Neuronal stem cell (in vitro differentiated cells): ENCODE data around the gene SENP1. TPM values are rescaled to one million over a fixed set of nuclear protein-coding genes. Genes with fewer than 3 reads are reported as not detected.

ENCODE experiments used
- DNase-seq: peaks from one replicate; pipeline ENCODE4 v3.0.0-alpha.2; 2013; ENCODE audit warnings: low spot score
- H2AFZ ChIP-seq: one replicate; pipeline ENCODE4 v1.6.1; 2013; ENCODE audit warnings: mild to moderate bottlenecking, low read length, inconsistent platforms
- H2AK5ac ChIP-seq: 2 replicates; pipeline ENCODE4 v1.6.1; 2013; ENCODE audit warnings: low read depth, mild to moderate bottlenecking, inconsistent platforms, low read length, moderate library complexity, mixed read lengths
- H2BK120ac ChIP-seq: 2 replicates; pipeline ENCODE4 v1.6.1; 2013; ENCODE audit warnings: low read depth, mild to moderate bottlenecking, inconsistent platforms, low read length, moderate library complexity, mixed read lengths
- H2BK12ac ChIP-seq: one replicate; pipeline ENCODE4 v1.6.1; 2013; ENCODE audit warnings: low read length, inconsistent platforms
- H2BK15ac ChIP-seq: 2 replicates; pipeline ENCODE4 v1.6.1; 2013; ENCODE audit warnings: mild to moderate bottlenecking, low read length, inconsistent platforms, mixed read lengths
- H2BK5ac ChIP-seq: one replicate; pipeline ENCODE4 v1.6.1; 2013; ENCODE audit warnings: inconsistent platforms, mild to moderate bottlenecking, low read length, moderate library complexity
- H3K14ac ChIP-seq: one replicate; pipeline ENCODE4 v1.6.1; 2013; ENCODE audit warnings: low read length, inconsistent platforms
- H3K18ac ChIP-seq: 2 replicates; pipeline ENCODE4 v1.6.1; 2013; ENCODE audit warnings: low read length, inconsistent platforms
- H3K23ac ChIP-seq: 2 replicates; pipeline ENCODE4 v1.6.1; 2013; ENCODE audit warnings: low read depth, mild to moderate bottlenecking, mixed read lengths, low read length, inconsistent platforms; ENCODE audit not compliant: poor library complexity
- H3K27ac ChIP-seq: replicated peaks from 3 replicates; pipeline ENCODE4 v1.5.1; 2013; ENCODE audit warnings: low read length, inconsistent platforms
- H3K27me3 ChIP-seq, 3 experiments: 2 replicates each; pipeline ENCODE4 v1.6.1; 2013; ENCODE audit warnings: low read length in 3 of 3, mild to moderate bottlenecking in 2 of 3, inconsistent platforms in 1 of 3, low read depth in 1 of 3, mixed read lengths in 1 of 3, moderate library complexity in 1 of 3; ENCODE audit not compliant: control insufficient read depth in 3 of 3, insufficient read depth in 3 of 3
- H3K36me3 ChIP-seq, 2 donors: replicated peaks in 1 of 2; 2 replicates each; pipeline ENCODE4 v1.6.1; 2013; ENCODE audit warnings: low read length in 2 of 2; ENCODE audit not compliant: control insufficient read depth in 2 of 2, insufficient read depth in 2 of 2
- H3K4ac ChIP-seq: 2 replicates; pipeline ENCODE4 v1.6.1; 2013; ENCODE audit warnings: inconsistent platforms, mild to moderate bottlenecking, low read length, moderate library complexity
- H3K4me1 ChIP-seq, 2 donors: 1 replicate in 1 of 2; 2 replicates in 1 of 2; pipeline ENCODE4 v1.6.1; 2013; ENCODE audit warnings: low read length in 2 of 2, low read depth in 1 of 2; ENCODE audit not compliant: control insufficient read depth in 2 of 2, insufficient read depth in 1 of 2
- H3K4me2 ChIP-seq: one replicate; pipeline ENCODE4 v1.6.1; 2013; ENCODE audit warnings: mild to moderate bottlenecking, low read length, inconsistent platforms; ENCODE audit not compliant: insufficient read depth, poor library complexity, severe bottlenecking
- H3K4me3 ChIP-seq, 2 donors: 2 replicates each; pipeline ENCODE4 v1.5.1; 2013; ENCODE audit warnings: low read length in 2 of 2, mild to moderate bottlenecking in 2 of 2, inconsistent platforms in 1 of 2, moderate library complexity in 1 of 2
- H3K79me1 ChIP-seq: one replicate; pipeline ENCODE4 v1.6.1; 2013; ENCODE audit warnings: low read depth, mild to moderate bottlenecking, inconsistent platforms, low read length, moderate library complexity
- H3K9ac ChIP-seq: one replicate; pipeline ENCODE4 v1.6.1; 2013; ENCODE audit warnings: mild to moderate bottlenecking, low read depth, low read length, inconsistent platforms; ENCODE audit not compliant: poor library complexity
- H3K9me3 ChIP-seq, 2 donors: replicated peaks in 1 of 2; 2 replicates each; pipeline versions ENCODE3 to v1.6.1; 2013; ENCODE audit warnings: low read length in 2 of 2, mild to moderate bottlenecking in 2 of 2, inconsistent platforms in 1 of 2, low read depth in 1 of 2, mixed read lengths in 1 of 2, moderate library complexity in 1 of 2; ENCODE audit not compliant: control insufficient read depth in 2 of 2, insufficient read depth in 1 of 2
- H4K8ac ChIP-seq: one replicate; pipeline ENCODE4 v1.6.1; 2013; ENCODE audit warnings: low read depth, mild to moderate bottlenecking, inconsistent platforms, low read length, moderate library complexity
- H4K91ac ChIP-seq: one replicate; pipeline ENCODE4 v1.6.1; 2013; ENCODE audit warnings: low read length, low read depth, mild to moderate bottlenecking, inconsistent platforms; ENCODE audit not compliant: poor library complexity
- WGBS, 2 donors: extraction: QIAGEN DNeasy Blood & Tissue Kit; methylation state at CpG; one replicate each; pipeline ENCODE4 v1.1.7; 2013; ENCODE audit warnings: missing lambda C conversion rate in 2 of 2, mixed read lengths in 1 of 2; ENCODE audit not compliant: insufficient read length in 2 of 2, insufficient replicate concordance in 1 of 2; ENCODE audit errors: extremely low coverage in 2 of 2; 5-methylcytosine and 5-hydroxymethylcytosine counted together
- polyA plus RNA-seq, 2 experiments: library from polyadenylated mRNA; stranded (reverse); fragments of 200-250 nt; gene quantifications; one replicate each; pipeline ENCODE4 v1.2.3, GENCODE V29; 2013

SENP1 gene
- polyA plus RNA-seq (2013, experiment 1 of 2) = 20.2 TPM
- 20.8 TPM for polyA plus RNA-seq (2013, experiment 2 of 2)

GRCh38 chr12:48105867-48106680 lies at the start of gene SENP1:
TSS of gene SENP1 (minus strand) at chr12:48106079. CDS start at chr12:48101472, 4,607 bp downstream.
- Histone ChIP-seq H3K18ac (peak within 1 kb of the TSS; percentile 95), H2BK5ac (peak within 1 kb of the TSS; percentile 96), H3K9ac (peak within 1 kb of the TSS; percentile 93), H3K4me1 (peaks cover 8 to 10% of the 10 kb centered on the region in 2 donors), H4K91ac (no peak within 1 kb of the TSS), H3K27ac (peak within 1 kb of the TSS; percentile 97), H3K23ac (peak within 1 kb of the TSS; percentile 97), H4K8ac (no peak within 1 kb of the TSS), H2BK15ac (peak within 1 kb of the TSS; percentile 30), H3K36me3 (peaks cover 0 to 8% of the 10 kb centered on the region in 2 donors), H3K4me2 (peak within 1 kb of the TSS; percentile 94), H3K4ac (no peak within 1 kb of the TSS), H2AK5ac (no peak within 1 kb of the TSS), H3K4me3 (peak within 1 kb of the TSS; percentile 71 to 94), H3K27me3 (no peaks in the 10 kb centered on the region), H2BK120ac (no peak within 1 kb of the TSS), H2AFZ (peak within 1 kb of the TSS; percentile 91), H3K9me3 (no peaks in the 10 kb centered on the region), H3K14ac (no peak within 1 kb of the TSS), H3K79me1 (no peaks in the 10 kb centered on the region), H2BK12ac (no peak within 1 kb of the TSS)
- no CpG with 5 or more reads among the region's 53 CpGs for WGBS, 2 donors
- DNase-seq = peak; percentile 83

DNA sequence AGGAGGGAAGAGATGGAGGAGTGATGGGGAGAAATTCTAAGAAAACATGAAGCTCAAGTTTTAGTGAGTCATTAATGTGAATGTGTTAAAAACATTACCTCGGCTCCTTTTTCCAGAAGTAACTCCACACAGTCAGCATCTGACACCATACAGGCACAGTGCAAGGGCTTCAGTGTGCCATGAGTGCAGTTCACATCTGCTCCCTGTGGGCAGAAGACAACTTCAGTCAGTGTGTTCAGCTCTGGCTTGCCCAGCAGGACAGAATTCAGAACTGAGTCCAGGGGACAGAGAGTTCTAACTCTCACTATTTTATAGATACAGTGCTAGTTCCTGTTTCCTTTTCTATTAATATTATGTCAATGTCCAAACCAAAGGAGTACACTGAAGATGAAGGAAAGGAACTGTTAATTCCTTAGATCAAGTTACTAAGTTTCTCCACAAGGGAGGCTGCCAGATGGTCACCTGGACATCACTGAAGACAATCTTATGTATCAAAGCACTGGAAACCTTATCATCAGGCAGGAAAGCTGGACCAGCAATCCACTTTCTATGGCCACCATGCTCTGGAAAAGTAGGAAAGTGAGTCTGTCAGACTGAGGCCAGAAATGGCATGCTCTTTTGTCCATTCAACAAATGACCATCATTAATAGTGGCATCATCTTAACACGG lies 45.4 kb upstream of the SENP1 start:
- Histone ChIP-seq H3K18ac (no peak overlapping the region), H2BK5ac (no peak overlapping the region), H3K4me2 (no peak overlapping the region), H2BK15ac (no peak overlapping the region), H3K23ac (no peak overlapping the region), H2BK12ac (no peak overlapping the region), H4K8ac (no peak overlapping the region), H2AK5ac (no peak overlapping the region), H3K9ac (no peak overlapping the region), H2AFZ (no peak overlapping the region), H4K91ac (no peak overlapping the region), H3K14ac (no peak overlapping the region), H3K27ac (no peak overlapping the region), H3K4me1 (no peaks in the 10 kb centered on the region), H3K4me3 (no peak overlapping the region), H2BK120ac (no peak overlapping the region), H3K79me1 (no peaks in the 10 kb centered on the region), H3K9me3 (no peaks in the 10 kb centered on the region), H3K27me3 (no peaks in the 10 kb centered on the region), H3K4ac (no peak overlapping the region), H3K36me3 (peaks cover 8 to 51% of the 10 kb centered on the region in 2 donors)
- no peak for DNase-seq
- WGBS, 2 donors = no CpG with 5 or more reads among the region's 2 CpGs

- Histone ChIP-seq H2BK120ac (no peak overlapping the region), H3K4me1 (no peaks in the 10 kb centered on the region), H2AFZ (no peak overlapping the region), H3K79me1 (no peaks in the 10 kb centered on the region), H3K4me2 (no peak overlapping the region), H2AK5ac (no peak overlapping the region), H2BK5ac (no peak overlapping the region), H3K27me3 (no peaks in the 10 kb centered on the region), H4K8ac (no peak overlapping the region), H2BK12ac (no peak overlapping the region), H3K23ac (no peak overlapping the region), H4K91ac (no peak overlapping the region), H3K36me3 (peaks cover 39 to 98% of the 10 kb centered on the region in 2 donors), H3K9ac (no peak overlapping the region), H3K4ac (no peak overlapping the region), H3K27ac (no peak overlapping the region), H3K14ac (no peak overlapping the region), H3K18ac (no peak overlapping the region), H3K4me3 (no peak overlapping the region), H3K9me3 (no peaks in the 10 kb centered on the region), H2BK15ac (no peak overlapping the region)
- WGBS, 2 donors = no CpG with 5 or more reads among the region's 1 CpG
- no peak for DNase-seq
Observed at GRCh38 chr12:48145981-48146380, 40.1 kb upstream of the SENP1 start.

GRCh38 chr12:48143898-48144297 lies 38.0 kb upstream of the SENP1 start:
- Histone ChIP-seq H4K8ac (no peak overlapping the region), H3K4me3 (no peak overlapping the region), H2BK120ac (no peak overlapping the region), H2BK5ac (no peak overlapping the region), H3K23ac (no peak overlapping the region), H3K18ac (no peak overlapping the region), H4K91ac (no peak overlapping the region), H3K4ac (no peak overlapping the region), H2BK15ac (no peak overlapping the region), H3K4me2 (no peak overlapping the region), H3K27me3 (no peaks in the 10 kb centered on the region), H3K36me3 (peaks cover 48 to 98% of the 10 kb centered on the region in 2 donors), H3K27ac (no peak overlapping the region), H3K9me3 (no peaks in the 10 kb centered on the region), H3K79me1 (no peaks in the 10 kb centered on the region), H3K14ac (no peak overlapping the region), H2AK5ac (no peak overlapping the region), H3K9ac (no peak overlapping the region), H3K4me1 (no peaks in the 10 kb centered on the region), H2AFZ (no peak overlapping the region), H2BK12ac (no peak overlapping the region)
- DNase-seq = no peak
- WGBS, 2 donors = no CpG with 5 or more reads among the region's 2 CpGs
